ENCODE data around the gene NEK10. TPM values are rescaled to one million over a fixed set of nuclear protein-coding genes. Genes with fewer than 3 reads are reported as not detected.

The NEK10 gene
- total and polyA plus RNA-seq, 2 of the 13 experiments (the other 11 are each of a cell fraction or from before 2014, with no cell fraction given), result 2.8 to 14.2 TPM

- TF ChIP-seq ZNF740 (CRISPR knock-in tag; IDR thresholded peaks at IDR 0.05) (no peak), ZNF770 (CRISPR knock-in tag; IDR thresholded peaks at IDR 0.05) (no peak), MIER2 (CRISPR knock-in tag; IDR thresholded peaks at IDR 0.05) (no peak), ZNF549 (CRISPR knock-in tag; IDR thresholded peaks at IDR 0.05) (no peak), ZBTB49 (CRISPR knock-in tag; IDR thresholded peaks at IDR 0.05; ENCODE audit: borderline replicate concordance) (no peak), MAZ (IDR thresholded peaks at IDR 0.05; ENCODE audit: borderline replicate concordance, low read depth, low read length) (no peak), MAZ (CRISPR knock-in tag; IDR thresholded peaks at IDR 0.05; ENCODE audit: low read depth) (no peak), ZSCAN21 (CRISPR knock-in tag; IDR thresholded peaks at IDR 0.05; ENCODE audit: borderline replicate concordance) (peak; percentile 48; the same call in 1 of the 2 replicates), FOXA1 (IDR thresholded peaks at IDR 0.05) (no peak), FOXA1 (CRISPR knock-in tag; IDR thresholded peaks at IDR 0.05) (peak; percentile 67), ZNF12 (CRISPR knock-in tag; IDR thresholded peaks at IDR 0.05) (no peak), ZNF432 (CRISPR knock-in tag; IDR thresholded peaks at IDR 0.05; ENCODE audit: borderline replicate concordance) (no peak), HHEX (CRISPR knock-in tag; IDR thresholded peaks at IDR 0.05) (no peak), ZMYM2 (CRISPR knock-in tag; IDR thresholded peaks at IDR 0.05) (peak; percentile 98), ZBTB46 (CRISPR knock-in tag; IDR thresholded peaks at IDR 0.05; ENCODE audit: borderline replicate concordance) (no peak), NONO (IDR thresholded peaks at IDR 0.05) (no peak), NONO (CRISPR knock-in tag; conservative IDR thresholded peaks at IDR 0.05) (no peak), ZNF543 (CRISPR knock-in tag; IDR thresholded peaks at IDR 0.05) (no peak), ZNF451 (CRISPR knock-in tag; IDR thresholded peaks at IDR 0.05) (no peak), ZNF784 (CRISPR knock-in tag; IDR thresholded peaks at IDR 0.05; ENCODE audit: borderline replicate concordance) (no peak), PBX2 (CRISPR knock-in tag; IDR thresholded peaks at IDR 0.05) (no peak), SP5 (CRISPR knock-in tag; IDR thresholded peaks at IDR 0.05; ENCODE audit: borderline replicate concordance, low read depth) (no peak)
Observed at GRCh38 chr3:27366062-27366591, 3.1 kb downstream of the NEK10 start (continued).

All from HepG2 (cell line).